Thyroid gland (tissue), 4 donors: ENCODE measurements around the gene RSU1.

Experiments used
- POLR2A ChIP-seq, 2 donors: fragments of 450-650 bp; IDR thresholded peaks; one replicate each; pipeline ENCODE4 v1.6.1; 2017; ENCODE audit warnings: antibody characterized with exemption in 2 of 2, mild to moderate bottlenecking in 2 of 2, moderate library complexity in 1 of 2
- TF ChIP-seq, protein P1 (sequence below), 6 experiments: fragments of 200-600 bp in 3 of 6; fragments of 450-650 bp in 3 of 6; sonication (generic) in 3 of 6; IDR thresholded peaks; one replicate each; pipeline ENCODE4 v1.5.1; 2016 to 2019; ENCODE audit warnings: antibody characterized with exemption in 6 of 6, mild to moderate bottlenecking in 2 of 6, inconsistent platforms in 1 of 6, moderate library complexity in 1 of 6

DNA sequence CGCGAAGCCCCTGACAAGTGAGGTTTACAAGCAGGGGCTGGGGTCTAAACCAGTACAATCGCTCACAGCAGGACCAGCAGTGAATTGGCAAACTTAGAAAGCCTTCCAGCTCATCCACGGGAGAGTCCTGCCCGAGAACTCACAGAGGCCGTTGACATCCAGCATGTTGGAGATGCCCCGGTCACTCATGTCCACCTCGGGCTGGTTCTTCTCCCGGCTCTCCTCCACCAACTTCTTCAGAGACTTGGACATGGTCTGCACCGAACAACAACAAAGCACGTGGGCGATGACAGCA, 447 bp downstream of the RSU1 start:
- TF ChIP-seq POLR2A (IDR thresholded peaks at IDR 0.05) = no peak
- TF ChIP-seq, protein P1, sequence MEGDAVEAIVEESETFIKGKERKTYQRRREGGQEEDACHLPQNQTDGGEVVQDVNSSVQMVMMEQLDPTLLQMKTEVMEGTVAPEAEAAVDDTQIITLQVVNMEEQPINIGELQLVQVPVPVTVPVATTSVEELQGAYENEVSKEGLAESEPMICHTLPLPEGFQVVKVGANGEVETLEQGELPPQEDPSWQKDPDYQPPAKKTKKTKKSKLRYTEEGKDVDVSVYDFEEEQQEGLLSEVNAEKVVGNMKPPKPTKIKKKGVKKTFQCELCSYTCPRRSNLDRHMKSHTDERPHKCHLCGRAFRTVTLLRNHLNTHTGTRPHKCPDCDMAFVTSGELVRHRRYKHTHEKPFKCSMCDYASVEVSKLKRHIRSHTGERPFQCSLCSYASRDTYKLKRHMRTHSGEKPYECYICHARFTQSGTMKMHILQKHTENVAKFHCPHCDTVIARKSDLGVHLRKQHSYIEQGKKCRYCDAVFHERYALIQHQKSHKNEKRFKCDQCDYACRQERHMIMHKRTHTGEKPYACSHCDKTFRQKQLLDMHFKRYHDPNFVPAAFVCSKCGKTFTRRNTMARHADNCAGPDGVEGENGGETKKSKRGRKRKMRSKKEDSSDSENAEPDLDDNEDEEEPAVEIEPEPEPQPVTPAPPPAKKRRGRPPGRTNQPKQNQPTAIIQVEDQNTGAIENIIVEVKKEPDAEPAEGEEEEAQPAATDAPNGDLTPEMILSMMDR (IDR thresholded peaks at IDR 0.05) = no peak
